ENCODE results near the gene AP2S1.
"Not testable (repeated sequence)": the region's sequence is repeated elsewhere in the genome, so short reads cannot be mapped to it uniquely, and the experiment has no call there.

Gene AP2S1

GRCh38 chr19:46824890-46825730, 25.5 kb downstream of the AP2S1 start:
- CTCF ChIA-PET: interaction anchor here (0.6 to 0.7 kb wide), 2 partner anchors 20 to 32 kb away, joined by 3 to 4 read pairs; no protein-coding TSS in a partner anchor
- TF ChIP-seq, protein P1, sequence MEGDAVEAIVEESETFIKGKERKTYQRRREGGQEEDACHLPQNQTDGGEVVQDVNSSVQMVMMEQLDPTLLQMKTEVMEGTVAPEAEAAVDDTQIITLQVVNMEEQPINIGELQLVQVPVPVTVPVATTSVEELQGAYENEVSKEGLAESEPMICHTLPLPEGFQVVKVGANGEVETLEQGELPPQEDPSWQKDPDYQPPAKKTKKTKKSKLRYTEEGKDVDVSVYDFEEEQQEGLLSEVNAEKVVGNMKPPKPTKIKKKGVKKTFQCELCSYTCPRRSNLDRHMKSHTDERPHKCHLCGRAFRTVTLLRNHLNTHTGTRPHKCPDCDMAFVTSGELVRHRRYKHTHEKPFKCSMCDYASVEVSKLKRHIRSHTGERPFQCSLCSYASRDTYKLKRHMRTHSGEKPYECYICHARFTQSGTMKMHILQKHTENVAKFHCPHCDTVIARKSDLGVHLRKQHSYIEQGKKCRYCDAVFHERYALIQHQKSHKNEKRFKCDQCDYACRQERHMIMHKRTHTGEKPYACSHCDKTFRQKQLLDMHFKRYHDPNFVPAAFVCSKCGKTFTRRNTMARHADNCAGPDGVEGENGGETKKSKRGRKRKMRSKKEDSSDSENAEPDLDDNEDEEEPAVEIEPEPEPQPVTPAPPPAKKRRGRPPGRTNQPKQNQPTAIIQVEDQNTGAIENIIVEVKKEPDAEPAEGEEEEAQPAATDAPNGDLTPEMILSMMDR (conservative IDR thresholded peaks at IDR 0.05; ENCODE audit: low read depth): no peak
- POLR2A ChIA-PET (ENCODE audit: low non-redundant PET): no interaction called here
- no peak overlapping the region for H3K27ac ChIP-seq
- no peak for DNase-seq (ENCODE audit: low spot score)

DNA sequence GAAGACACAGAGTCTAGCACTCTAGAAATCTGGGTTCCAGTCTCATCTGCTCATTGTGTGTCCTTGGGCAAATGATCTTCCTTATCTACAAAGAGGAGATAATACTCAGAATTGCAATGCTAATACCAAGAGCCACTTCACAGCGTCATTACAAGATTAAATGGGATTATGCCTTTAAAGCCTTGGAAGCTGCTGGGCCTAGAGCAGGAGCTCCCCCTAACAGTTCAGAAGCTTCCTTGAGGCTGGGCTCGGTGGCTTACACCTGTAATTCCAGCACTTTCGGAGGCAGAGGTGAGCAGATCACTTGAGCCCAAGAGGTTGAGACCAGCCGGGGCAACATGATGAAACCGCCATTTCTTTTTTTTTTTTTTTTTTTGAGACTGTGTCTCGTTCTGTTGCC, 27.6 kb downstream of the AP2S1 start:
- ChIA-PET POLR2A (ENCODE audit: low non-redundant PET) (interaction anchor here (0.8 kb wide), 1 partner anchor 38 kb away, joined by 9 read pairs; no protein-coding TSS in a partner anchor), CTCF (interaction anchor here (0.6 to 0.7 kb wide), 2 partner anchors 14 to 92 kb away, joined by 3 to 4 read pairs; no protein-coding TSS in a partner anchor)
- no peak for DNase-seq (ENCODE audit: low spot score)
- H3K27ac ChIP-seq: no peak overlapping the region
- TF ChIP-seq, protein P1 (conservative IDR thresholded peaks at IDR 0.05; ENCODE audit: low read depth): no peak

DNA sequence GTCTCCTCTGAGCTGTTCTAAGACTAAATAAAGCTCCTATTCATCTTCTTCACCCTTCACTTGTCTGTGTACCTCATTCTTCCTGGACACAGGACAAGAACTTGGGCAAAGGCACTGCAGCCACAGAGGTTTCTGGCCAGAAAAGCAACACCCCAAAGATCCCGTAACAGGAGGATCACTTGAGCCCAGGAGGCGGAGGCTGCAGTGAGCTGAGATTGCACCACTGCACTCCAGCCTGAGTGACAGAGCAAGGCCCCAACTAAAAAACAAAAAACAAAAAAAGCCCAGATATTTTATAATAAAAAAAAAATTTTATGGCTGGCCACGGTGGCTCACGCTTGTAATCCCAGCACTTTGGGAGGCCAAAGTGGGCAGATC, 28.2 kb downstream of the AP2S1 start:
- H3K27ac ChIP-seq: peak overlapping the region; percentile 13; the same call in 1 of the 2 replicates
- CTCF ChIA-PET: interaction anchor here (0.6 to 1.1 kb wide), 3 partner anchors 15 to 91 kb away, joined by 3 to 4 read pairs (median 3); no protein-coding TSS in a partner anchor
- POLR2A ChIA-PET (ENCODE audit: low non-redundant PET); DNase-seq (ENCODE audit: low spot score): not testable (repeated sequence)

GRCh38 chr19:46821512-46822409, 28.9 kb downstream of the AP2S1 start:
- TF ChIP-seq, protein P1 (conservative IDR thresholded peaks at IDR 0.05; ENCODE audit: low read depth): no peak
- ChIA-PET POLR2A (ENCODE audit: low non-redundant PET) (no interaction called here), CTCF (interaction anchor here (0.6 to 1.1 kb wide), 2 partner anchors 19 to 1678 kb away, joined by 3 read pairs; no protein-coding TSS in a partner anchor)
- peak overlapping the region; percentile 13; the same call in 1 of the 2 replicates for H3K27ac ChIP-seq
- no peak for DNase-seq (ENCODE audit: low spot score)

- no peak overlapping the region for H3K27ac ChIP-seq
- CTCF ChIA-PET: no interaction called here
- no peak for DNase-seq (ENCODE audit: low spot score)
- POLR2A ChIA-PET (ENCODE audit: low non-redundant PET): no interaction called here
- TF ChIP-seq, protein P1 (conservative IDR thresholded peaks at IDR 0.05; ENCODE audit: low read depth): no peak
These were observed 31.8 kb downstream of the AP2S1 start for GRCh38 chr19:46818812-46819211.

DNA sequence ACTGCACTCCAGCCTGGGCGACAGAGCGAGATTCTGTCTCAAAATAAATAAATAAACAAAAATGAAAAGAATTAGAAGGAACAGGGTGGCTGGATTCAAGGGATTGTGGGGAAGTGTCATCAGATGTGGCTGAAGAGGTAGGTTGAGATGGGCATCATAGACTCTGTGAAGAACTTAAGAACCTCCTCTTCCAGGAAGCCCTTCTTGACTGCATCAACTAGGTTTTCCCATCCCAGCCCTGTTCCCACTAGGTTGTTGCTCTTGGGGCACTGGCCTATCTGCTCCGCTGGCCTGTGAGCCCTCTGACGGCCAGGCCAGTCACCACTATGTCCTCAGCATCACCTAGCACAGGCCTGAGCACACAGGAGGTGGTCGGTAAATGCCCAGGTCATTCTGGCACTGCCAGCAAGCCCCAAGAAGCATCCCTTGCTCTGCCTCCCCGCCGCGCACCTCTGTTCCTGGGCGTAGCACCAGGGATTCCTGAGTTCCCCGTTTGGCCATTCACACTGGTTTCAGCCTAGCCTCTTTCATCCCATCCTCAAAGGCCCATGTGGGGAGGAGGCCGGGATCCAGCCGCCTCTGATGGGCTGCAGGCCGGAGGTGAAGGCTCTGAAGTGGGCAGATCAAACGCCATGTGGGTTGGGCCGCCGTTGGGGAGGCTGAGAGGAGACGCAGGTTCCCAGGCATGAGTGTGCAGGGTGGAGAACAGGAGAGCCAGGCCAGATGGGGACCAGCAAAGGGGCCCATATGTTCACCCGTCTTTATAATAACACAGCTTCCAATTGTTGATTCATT, 34.6 kb downstream of the AP2S1 start:
- DNase-seq (ENCODE audit: low spot score): no peak
- ChIA-PET POLR2A (ENCODE audit: low non-redundant PET) (no interaction called here), CTCF (interaction anchor here (0.6 to 0.7 kb wide), 2 partner anchors 14 kb away, joined by 3 to 4 read pairs; no protein-coding TSS in a partner anchor)
- TF ChIP-seq, protein P1 (conservative IDR thresholded peaks at IDR 0.05; ENCODE audit: low read depth): no peak
- no peak overlapping the region for H3K27ac ChIP-seq
